LNCaP clone FGC (cell line): Measurements from ENCODE around the gene RSPH3.
"Not testable (repeated sequence)": the region's sequence is repeated elsewhere in the genome, so short reads cannot be mapped to it uniquely, and the experiment has no call there.

Experiments
- DNase-seq: peaks from one replicate; pipeline ENCODE4 v3.0.0-alpha.2; 2011; ENCODE audit warnings: low read depth
- H3K4me3 ChIP-seq: 2 replicates; pipeline ENCODE4 v1.5.1; 2011; ENCODE audit warnings: mild to moderate bottlenecking, low read depth, low read length, control low read depth
- TF ChIP-seq, protein P1 (sequence below): IDR thresholded peaks from 2 replicates; pipeline ENCODE4 v1.5.1; 2012; ENCODE audit warnings: mild to moderate bottlenecking; ENCODE audit not compliant: control insufficient read depth, insufficient read depth; ENCODE audit errors: extremely low read depth

RSPH3 gene

GRCh38 chr6:159020011-159020410 is 20.0 kb upstream of the RSPH3 start:
- TF ChIP-seq, protein P1, sequence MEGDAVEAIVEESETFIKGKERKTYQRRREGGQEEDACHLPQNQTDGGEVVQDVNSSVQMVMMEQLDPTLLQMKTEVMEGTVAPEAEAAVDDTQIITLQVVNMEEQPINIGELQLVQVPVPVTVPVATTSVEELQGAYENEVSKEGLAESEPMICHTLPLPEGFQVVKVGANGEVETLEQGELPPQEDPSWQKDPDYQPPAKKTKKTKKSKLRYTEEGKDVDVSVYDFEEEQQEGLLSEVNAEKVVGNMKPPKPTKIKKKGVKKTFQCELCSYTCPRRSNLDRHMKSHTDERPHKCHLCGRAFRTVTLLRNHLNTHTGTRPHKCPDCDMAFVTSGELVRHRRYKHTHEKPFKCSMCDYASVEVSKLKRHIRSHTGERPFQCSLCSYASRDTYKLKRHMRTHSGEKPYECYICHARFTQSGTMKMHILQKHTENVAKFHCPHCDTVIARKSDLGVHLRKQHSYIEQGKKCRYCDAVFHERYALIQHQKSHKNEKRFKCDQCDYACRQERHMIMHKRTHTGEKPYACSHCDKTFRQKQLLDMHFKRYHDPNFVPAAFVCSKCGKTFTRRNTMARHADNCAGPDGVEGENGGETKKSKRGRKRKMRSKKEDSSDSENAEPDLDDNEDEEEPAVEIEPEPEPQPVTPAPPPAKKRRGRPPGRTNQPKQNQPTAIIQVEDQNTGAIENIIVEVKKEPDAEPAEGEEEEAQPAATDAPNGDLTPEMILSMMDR, result no peak
- no peak overlapping the region for H3K4me3 ChIP-seq

GRCh38 chr6:159017757-159018559 is 18.0 kb upstream of the RSPH3 start:
- no peak for DNase-seq
- H3K4me3 ChIP-seq, result no peak overlapping the region
- TF ChIP-seq, protein P1, result no peak

More at GRCh38 chr6:159020011-159020410, 20.0 kb upstream of the RSPH3 start:
- DNase-seq, result no peak

GRCh38 chr6:159014406-159014805 is 14.4 kb upstream of the RSPH3 start:
- no peak for DNase-seq
- TF ChIP-seq, protein P1, result no peak
- no peak overlapping the region for H3K4me3 ChIP-seq

GRCh38 chr6:159013229-159013628 is 13.2 kb upstream of the RSPH3 start:
- no peak for DNase-seq
- no peak overlapping the region for H3K4me3 ChIP-seq
- TF ChIP-seq, protein P1, result no peak

- DNase-seq, result no peak
- no peak overlapping the region for H3K4me3 ChIP-seq
- TF ChIP-seq, protein P1, result no peak
Measured at GRCh38 chr6:159012201-159012600, 12.2 kb upstream of the RSPH3 start.

- not testable (repeated sequence) for H3K4me3 ChIP-seq, DNase-seq
Measured at GRCh38 chr6:159010037-159010612, 10.1 kb upstream of the RSPH3 start.

GRCh38 chr6:159008656-159009288 is 8.8 kb upstream of the RSPH3 start:
- TF ChIP-seq, protein P1, result peak; percentile 50
- DNase-seq, result peak; percentile 2
- no peak overlapping the region for H3K4me3 ChIP-seq
